ENCODE measurements around the gene SEMA3D.

The SEMA3D gene

GRCh38 chr7:85183296-85183695 lies 3.6 kb downstream of the SEMA3D start:
- no peak for DNase-seq

- DNase-seq, result no peak
These were observed 8.1 kb downstream of the SEMA3D start for GRCh38 chr7:85178531-85179298.

- no peak for DNase-seq
These were observed 9.5 kb downstream of the SEMA3D start for GRCh38 chr7:85177316-85177715.

- no peak for DNase-seq
These were observed 10.7 kb downstream of the SEMA3D start for GRCh38 chr7:85176197-85176596.

GRCh38 chr7:85175217-85175616 lies 11.6 kb downstream of the SEMA3D start:
- no peak for DNase-seq

GRCh38 chr7:85172530-85172941 lies 14.3 kb downstream of the SEMA3D start:
- DNase-seq, result no peak

- no peak for DNase-seq
These were observed 19.2 kb downstream of the SEMA3D start for GRCh38 chr7:85167636-85168035.

GRCh38 chr7:85165263-85165662 lies 21.6 kb downstream of the SEMA3D start:
- DNase-seq, result no peak

GRCh38 chr7:85164376-85164775 lies 22.5 kb downstream of the SEMA3D start:
- DNase-seq, result no peak

- no peak for DNase-seq
These were observed 24.1 kb downstream of the SEMA3D start for GRCh38 chr7:85162721-85163120.

- DNase-seq, result no peak
These were observed 26.6 kb downstream of the SEMA3D start for GRCh38 chr7:85160223-85160622.

- DNase-seq, result no peak
These were observed 27.9 kb downstream of the SEMA3D start for GRCh38 chr7:85159003-85159402.

- no peak for DNase-seq
These were observed 30.1 kb downstream of the SEMA3D start for GRCh38 chr7:85156661-85157208.

GRCh38 chr7:85154282-85154937 lies 32.4 kb downstream of the SEMA3D start:
- DNase-seq, result no peak

GRCh38 chr7:85153715-85154114 lies 33.1 kb downstream of the SEMA3D start:
- DNase-seq, result no peak

GRCh38 chr7:85150624-85151023 lies 36.2 kb downstream of the SEMA3D start:
- DNase-seq, result no peak

- no peak for DNase-seq
These were observed 42.1 kb downstream of the SEMA3D start for GRCh38 chr7:85144771-85145170.

GRCh38 chr7:85135977-85136376 lies 50.9 kb downstream of the SEMA3D start:
- no peak for DNase-seq

GRCh38 chr7:85133560-85133959 lies 53.3 kb downstream of the SEMA3D start:
- DNase-seq, result no peak

- DNase-seq, result no peak
These were observed 53.9 kb downstream of the SEMA3D start for GRCh38 chr7:85133006-85133405.

- DNase-seq, result no peak
These were observed 56.2 kb downstream of the SEMA3D start for GRCh38 chr7:85130702-85131101.

- no peak for DNase-seq
These were observed 60.5 kb downstream of the SEMA3D start for GRCh38 chr7:85126383-85126782.

GRCh38 chr7:85125651-85126131 lies 61.2 kb downstream of the SEMA3D start:
- no peak for DNase-seq

- DNase-seq, result no peak
These were observed 61.7 kb downstream of the SEMA3D start for GRCh38 chr7:85125176-85125575.
